ENCODE data around the gene FAM13A. TPM values are rescaled to one million over a fixed set of nuclear protein-coding genes. Genes with fewer than 3 reads are reported as not detected.

FAM13A gene
- total RNA-seq, 1 donor from 2014 or later = 52.2 TPM

DNA sequence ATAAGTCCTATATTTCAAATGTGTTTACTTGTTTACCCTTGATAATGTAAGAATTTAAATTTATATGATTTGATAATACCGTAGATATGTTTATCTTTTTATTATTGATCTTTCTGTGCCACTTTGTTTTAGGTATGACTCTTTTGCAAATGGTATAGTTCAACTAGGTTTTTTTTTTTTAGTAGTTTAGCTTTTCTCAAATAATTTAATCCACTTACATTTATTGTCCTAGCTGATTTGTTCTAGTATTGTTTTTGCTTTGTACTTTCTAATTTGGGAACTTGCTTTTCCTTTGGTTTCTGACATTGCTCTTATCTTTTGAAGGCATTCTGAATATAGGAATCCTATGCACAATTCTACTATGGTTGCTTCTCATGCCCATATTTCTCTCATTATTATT is 260.4 kb downstream of the FAM13A start:
- FAIRE-seq (peak; percentile 23), DNase-seq (ENCODE audit: low spot score in 2 of 2) (no peak)

DNA sequence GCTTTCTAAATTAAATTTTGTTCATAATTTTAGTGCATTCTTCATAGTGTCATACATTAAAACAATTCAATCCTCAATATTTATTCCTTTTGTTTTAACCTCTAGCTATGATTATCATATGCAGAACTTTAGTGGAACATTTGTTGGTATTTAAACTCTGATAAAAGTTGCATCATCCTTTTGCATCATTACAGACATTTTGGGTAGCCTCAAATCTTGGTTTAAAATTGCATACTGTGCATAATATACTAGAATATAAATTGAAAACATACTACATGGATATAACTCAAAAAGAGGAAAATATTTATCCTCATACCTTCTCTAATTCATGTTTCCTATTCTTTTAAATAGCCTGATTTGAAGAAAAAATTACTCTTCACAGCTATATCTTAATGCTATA is 262.0 kb downstream of the FAM13A start:
- FAIRE-seq (no peak), DNase-seq (ENCODE audit: low spot score in 2 of 2) (no peak)

GRCh38 chr4:88794087-88794690 is 262.8 kb downstream of the FAM13A start:
- FAIRE-seq = no peak
- DNase-seq (ENCODE audit: low spot score in 2 of 2) = no peak

GRCh38 chr4:88793475-88793874 is 263.5 kb downstream of the FAM13A start:
- FAIRE-seq (no peak), DNase-seq (ENCODE audit: low spot score in 2 of 2) (no peak)

DNA sequence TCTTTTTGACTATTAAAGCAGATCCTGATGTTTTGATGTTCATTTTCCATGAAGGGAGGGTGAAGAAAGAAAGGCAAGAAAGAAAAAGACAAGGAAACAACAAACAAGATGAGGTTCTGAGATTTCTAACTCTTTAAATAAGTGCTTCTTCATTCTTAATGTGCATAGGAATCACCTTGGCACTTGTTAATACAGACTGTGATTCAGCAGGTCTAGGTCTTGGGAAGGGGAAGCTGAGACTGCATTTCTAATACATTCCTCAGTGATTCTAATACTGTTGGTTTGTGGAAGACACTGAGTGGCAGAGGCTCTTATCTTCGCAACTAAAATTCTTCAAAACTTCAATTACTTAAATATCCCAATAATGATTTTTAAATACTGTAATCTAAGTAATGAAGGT is 264.2 kb downstream of the FAM13A start:
- DNase-seq (ENCODE audit: low spot score in 2 of 2) = no peak
- FAIRE-seq = no peak

GRCh38 chr4:88792268-88792781 is 264.7 kb downstream of the FAM13A start:
- FAIRE-seq = no peak
- DNase-seq (ENCODE audit: low spot score in 2 of 2) = no peak

DNA sequence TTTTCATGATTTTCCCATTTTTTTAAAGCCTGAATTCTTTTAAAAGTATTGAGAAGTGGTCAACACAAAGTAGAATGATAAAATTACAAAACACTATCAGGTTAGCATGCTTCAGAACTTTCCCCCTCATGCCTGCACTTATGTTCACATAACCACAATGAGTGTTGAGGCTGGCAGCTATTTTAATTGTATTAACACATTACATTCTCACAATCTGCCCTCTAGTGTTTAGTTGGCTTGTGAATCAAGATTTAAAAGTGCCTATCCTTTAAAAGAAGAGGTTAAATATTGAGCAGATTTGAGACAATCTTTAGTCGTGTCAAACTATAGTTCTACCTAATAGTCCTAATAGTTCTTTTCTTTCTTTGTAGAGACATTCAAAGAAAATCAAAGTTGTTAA is 265.7 kb downstream of the FAM13A start:
- no peak for FAIRE-seq

GRCh38 chr4:88788895-88789294 is 268.1 kb downstream of the FAM13A start:
- DNase-seq (ENCODE audit: low spot score in 2 of 2) = no peak
- FAIRE-seq = peak; percentile 54

More for the DNA sequence above, 265.7 kb downstream of the FAM13A start:
- no peak for DNase-seq (ENCODE audit: low spot score in 2 of 2)

GRCh38 chr4:88788424-88788823 is 268.6 kb downstream of the FAM13A start:
- DNase-seq (ENCODE audit: low spot score in 2 of 2) = no peak
- no peak for FAIRE-seq

DNA sequence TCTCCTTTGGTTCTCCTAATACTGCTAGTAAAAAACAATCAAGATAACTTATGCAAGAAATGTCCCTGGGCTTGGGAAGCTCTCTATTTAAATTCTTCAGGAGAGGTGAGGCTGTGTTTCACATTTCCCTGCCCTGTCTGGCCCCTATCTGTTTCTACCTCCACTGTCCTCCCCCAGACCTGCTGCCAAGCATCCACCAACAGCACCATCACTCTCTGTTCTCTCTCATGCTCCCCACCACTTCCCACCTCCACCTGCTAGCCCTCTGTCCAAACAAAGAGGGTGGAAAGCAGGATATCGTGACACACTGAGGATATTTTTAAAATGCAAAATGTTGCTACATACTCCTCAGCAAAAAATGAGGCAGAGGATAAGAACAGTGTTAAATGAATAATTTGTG is 271.0 kb downstream of the FAM13A start:
- FAIRE-seq (no peak), DNase-seq (ENCODE audit: low spot score in 2 of 2) (no peak)

DNA sequence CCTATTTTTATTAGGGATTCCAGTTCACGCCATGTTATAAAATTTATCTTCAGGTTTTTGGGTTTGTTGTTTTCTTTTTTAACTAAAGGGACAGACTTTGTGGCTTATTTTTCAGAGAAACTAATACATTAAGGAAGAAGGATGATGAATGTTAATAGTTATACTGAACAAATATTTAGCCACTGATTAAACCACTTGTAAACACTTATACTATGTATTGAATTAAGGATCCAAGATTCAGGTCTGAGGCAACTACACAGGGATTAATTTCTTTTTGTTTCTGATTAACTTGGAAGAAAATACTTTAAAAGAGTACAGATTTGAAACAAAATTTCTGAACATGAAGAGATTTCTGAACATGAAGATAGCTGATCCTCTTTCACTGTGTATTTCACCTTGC is 276.6 kb downstream of the FAM13A start:
- DNase-seq (ENCODE audit: low spot score in 2 of 2) = no peak
- FAIRE-seq = no peak

DNA sequence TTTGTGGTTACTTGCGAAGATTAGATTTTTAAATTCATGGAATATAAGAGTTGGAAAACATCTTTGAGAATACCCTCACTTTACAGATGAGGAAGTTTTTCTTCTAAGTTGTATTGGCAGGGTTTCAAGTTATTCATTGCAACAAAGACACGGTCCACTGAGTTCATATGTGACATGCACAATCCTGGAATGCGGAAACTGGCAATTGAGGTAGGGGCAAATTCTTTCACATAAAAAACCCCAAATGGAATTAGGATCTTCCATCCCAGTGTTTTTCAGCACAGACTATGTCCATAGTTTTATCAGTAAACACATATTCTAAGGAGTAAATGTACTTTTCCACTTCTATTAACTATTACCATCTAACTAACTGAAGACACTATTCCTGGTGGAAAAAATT is 277.6 kb downstream of the FAM13A start:
- FAIRE-seq = no peak
- DNase-seq (ENCODE audit: low spot score in 2 of 2) = no peak

- DNase-seq (ENCODE audit: low spot score in 2 of 2) = no peak
- FAIRE-seq = no peak
These were observed 281.5 kb downstream of the FAM13A start for GRCh38 chr4:88775529-88775928.

DNA sequence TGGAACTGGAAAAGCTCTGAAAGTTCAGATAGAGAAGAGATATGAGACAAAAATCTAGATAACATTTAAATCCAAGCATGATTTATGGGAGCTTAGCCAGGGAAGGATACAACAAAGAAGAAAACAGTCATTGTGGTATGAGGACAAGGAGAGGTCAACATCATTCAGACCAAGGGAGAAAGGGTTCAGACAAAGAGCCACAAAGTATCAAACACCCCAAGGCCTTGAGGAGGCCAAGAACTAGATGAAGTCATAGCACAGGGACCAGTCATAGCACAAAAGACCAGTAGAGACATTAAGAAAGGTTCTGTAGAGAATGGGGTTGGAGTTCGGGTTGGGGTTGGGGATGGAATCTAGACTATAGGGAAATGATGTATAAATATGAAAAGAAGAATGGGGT is 282.0 kb downstream of the FAM13A start:
- FAIRE-seq (no peak), DNase-seq (ENCODE audit: low spot score in 2 of 2) (no peak)

DNA sequence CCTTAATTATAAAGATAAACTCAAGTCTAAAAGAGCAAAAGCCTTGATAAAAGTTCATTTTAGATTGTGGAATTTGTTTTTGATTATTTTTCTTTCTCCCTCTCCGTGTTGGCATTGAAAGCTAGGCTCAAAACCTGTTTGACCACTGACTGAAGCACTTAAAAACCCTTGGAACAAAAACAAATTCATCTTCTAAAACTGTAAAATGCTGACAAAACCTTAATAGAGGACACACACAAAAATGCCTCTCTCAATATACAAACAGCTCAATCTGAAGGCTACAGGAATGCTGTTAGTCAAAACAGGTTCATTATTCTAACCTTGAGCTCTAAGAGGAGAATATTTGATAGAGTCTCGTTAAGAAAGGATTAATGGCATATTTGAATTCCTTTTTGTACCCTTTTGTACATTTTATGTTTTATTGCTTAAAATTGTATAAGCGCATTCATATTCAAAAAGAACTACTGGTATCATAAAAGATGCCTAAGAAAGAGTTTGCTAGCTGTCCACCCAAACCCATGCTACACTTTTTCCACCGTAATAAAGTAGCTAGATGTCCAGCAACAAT is 285.0 kb downstream of the FAM13A start:
- DNase-seq (ENCODE audit: low spot score in 2 of 2) = no peak
- no peak for FAIRE-seq

DNA sequence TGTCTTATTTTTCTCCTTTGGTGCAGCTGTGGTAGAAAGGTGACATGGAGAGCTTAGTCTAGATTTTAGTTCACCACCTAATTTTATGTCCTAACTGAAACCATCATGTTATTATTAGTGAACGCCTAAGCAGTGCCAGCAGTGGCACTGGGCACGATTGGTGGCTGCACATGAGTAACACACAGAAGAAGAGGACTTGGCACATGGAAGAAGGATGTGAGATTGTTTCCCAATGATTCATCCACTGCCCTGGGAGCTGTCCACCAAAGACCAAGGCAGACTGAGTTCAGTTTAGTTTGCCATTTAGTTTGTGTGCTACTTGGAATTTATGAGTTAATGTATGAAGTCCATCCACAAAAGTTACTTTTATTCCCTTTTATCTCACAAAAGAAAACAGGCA is 291.3 kb downstream of the FAM13A start:
- DNase-seq (ENCODE audit: low spot score in 2 of 2) (no peak), FAIRE-seq (no peak)

DNA sequence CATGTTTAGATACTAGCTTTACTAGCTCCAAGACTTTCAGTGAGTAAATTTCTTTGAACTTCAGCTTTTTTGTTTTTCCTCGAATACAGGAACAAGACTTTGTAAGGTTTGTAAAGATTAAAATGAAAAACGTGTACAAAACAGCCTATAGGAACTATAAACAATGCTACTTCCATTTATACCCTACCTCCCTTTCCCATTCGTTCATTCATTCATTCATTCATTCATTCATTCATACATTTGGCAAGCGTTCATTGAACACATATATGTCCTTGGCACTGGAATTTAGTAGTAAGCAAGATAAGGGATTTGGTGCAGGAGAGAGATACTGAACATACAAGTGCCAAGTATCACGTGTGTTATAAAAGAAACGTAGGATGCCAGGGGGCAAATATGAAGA is 293.9 kb downstream of the FAM13A start:
- no peak for DNase-seq (ENCODE audit: low spot score in 2 of 2)
- FAIRE-seq = no peak

GRCh38 chr4:88761861-88762523 is 295.0 kb downstream of the FAM13A start:
- FAIRE-seq (no peak), DNase-seq (ENCODE audit: low spot score in 2 of 2) (no peak)

DNA sequence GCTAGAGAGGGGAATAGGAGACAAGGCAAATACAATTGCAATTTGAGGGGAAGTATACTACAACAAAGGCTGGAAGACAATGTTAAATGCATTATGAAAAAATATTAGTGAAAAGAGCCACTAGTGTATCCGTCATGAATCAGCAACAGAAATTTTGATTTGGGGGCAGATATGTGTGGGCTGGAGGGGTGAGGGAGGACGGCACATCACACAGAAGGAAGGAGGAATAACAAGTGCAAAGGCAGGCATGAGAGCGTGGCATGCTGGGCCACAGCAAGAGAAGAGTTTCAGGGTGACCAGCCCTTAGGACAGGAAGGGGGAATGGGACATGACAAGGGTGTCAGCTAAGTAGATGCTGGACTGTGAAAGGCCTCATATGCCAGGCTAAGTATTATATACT is 295.6 kb downstream of the FAM13A start:
- no peak for FAIRE-seq
- no peak for DNase-seq (ENCODE audit: low spot score in 2 of 2)

GRCh38 chr4:88759895-88760290 is 297.1 kb downstream of the FAM13A start:
- DNase-seq (ENCODE audit: low spot score in 2 of 2) (no peak), FAIRE-seq (no peak)

GRCh38 chr4:88759039-88759894 is 297.7 kb downstream of the FAM13A start:
- DNase-seq (ENCODE audit: low spot score in 2 of 2) (no peak), FAIRE-seq (no peak)
